ENCODE data around the gene CEP250.

DNA sequence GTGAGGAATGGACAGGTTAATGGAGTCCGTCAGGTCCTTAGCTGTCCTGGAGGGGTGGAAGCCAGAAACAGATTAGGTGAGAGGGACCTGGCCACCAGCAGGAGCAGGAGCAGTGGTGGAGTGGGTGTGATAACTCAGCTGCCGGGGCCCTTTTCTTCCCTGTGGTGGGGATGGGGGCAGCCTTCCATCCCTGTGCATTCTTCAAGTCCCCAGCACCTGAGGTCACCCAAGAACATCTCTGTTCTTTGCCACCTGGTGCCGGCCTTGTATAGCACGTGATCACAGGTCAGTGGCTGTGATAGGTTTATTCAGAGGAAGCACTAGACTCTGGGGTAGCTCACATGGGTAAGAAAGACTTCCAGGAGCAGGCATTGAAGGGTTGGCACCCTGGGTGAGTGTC, 103.1 kb downstream of the CEP250 start:
- TF ChIP-seq, protein P1, sequence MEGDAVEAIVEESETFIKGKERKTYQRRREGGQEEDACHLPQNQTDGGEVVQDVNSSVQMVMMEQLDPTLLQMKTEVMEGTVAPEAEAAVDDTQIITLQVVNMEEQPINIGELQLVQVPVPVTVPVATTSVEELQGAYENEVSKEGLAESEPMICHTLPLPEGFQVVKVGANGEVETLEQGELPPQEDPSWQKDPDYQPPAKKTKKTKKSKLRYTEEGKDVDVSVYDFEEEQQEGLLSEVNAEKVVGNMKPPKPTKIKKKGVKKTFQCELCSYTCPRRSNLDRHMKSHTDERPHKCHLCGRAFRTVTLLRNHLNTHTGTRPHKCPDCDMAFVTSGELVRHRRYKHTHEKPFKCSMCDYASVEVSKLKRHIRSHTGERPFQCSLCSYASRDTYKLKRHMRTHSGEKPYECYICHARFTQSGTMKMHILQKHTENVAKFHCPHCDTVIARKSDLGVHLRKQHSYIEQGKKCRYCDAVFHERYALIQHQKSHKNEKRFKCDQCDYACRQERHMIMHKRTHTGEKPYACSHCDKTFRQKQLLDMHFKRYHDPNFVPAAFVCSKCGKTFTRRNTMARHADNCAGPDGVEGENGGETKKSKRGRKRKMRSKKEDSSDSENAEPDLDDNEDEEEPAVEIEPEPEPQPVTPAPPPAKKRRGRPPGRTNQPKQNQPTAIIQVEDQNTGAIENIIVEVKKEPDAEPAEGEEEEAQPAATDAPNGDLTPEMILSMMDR (optimal IDR thresholded peaks at IDR 0.05 in 1 of 3, IDR thresholded peaks at IDR 0.05 in 1 of 3, conservative IDR thresholded peaks at IDR 0.05 in 1 of 3; ENCODE audit: extremely low read depth in 1 of 3, insufficient read depth in 2 of 3, low read length in 3 of 3): no peak
- no peak for TF ChIP-seq EZH2 (IDR thresholded peaks at IDR 0.05; ENCODE audit: low read length)
